Adrenal gland (tissue), 5 donors: ENCODE results near the gene NUDT21.

ENCODE experiments used
- POLR2A ChIP-seq, 2 donors: fragments of 450-650 bp; IDR thresholded peaks; one replicate each; pipeline ENCODE4 v1.6.1; 2017; ENCODE audit warnings: antibody characterized with exemption in 2 of 2, mild to moderate bottlenecking in 2 of 2, moderate library complexity in 1 of 2
- TF ChIP-seq, protein P1 (sequence below), 6 experiments: fragments of 450-650 bp in 4 of 6; fragments of 200-600 bp in 2 of 6; sonication (generic) in 1 of 6; IDR thresholded peaks; 1 replicate in 5 of 6; 2 replicates in 1 of 6; pipeline versions ENCODE4 v1.5.1 to v1.8.0; 2016 to 2021; ENCODE audit warnings: antibody characterized with exemption in 6 of 6, mild to moderate bottlenecking in 2 of 6, moderate library complexity in 1 of 6
- donor health status: DM: no; HTN: no; CAD: no.

DNA sequence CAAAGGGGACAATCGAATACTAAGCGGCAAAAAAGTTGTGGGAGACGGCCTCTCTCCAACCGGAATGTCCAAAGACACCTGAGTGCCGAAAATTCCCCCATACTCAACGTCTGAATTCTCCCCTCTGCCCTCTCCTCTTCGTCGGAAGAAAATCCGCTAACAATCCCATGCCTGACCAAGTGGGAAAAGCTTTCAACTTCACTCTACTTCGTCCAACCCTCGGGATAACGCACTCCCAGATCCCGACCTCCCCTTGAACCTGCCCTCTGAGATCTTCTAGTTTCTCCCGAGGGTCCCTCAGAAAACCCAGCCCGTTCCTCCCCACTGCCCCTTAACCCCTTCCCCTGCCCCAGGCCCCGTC is 26.7 kb downstream of the NUDT21 start:
- TF ChIP-seq, protein P1, sequence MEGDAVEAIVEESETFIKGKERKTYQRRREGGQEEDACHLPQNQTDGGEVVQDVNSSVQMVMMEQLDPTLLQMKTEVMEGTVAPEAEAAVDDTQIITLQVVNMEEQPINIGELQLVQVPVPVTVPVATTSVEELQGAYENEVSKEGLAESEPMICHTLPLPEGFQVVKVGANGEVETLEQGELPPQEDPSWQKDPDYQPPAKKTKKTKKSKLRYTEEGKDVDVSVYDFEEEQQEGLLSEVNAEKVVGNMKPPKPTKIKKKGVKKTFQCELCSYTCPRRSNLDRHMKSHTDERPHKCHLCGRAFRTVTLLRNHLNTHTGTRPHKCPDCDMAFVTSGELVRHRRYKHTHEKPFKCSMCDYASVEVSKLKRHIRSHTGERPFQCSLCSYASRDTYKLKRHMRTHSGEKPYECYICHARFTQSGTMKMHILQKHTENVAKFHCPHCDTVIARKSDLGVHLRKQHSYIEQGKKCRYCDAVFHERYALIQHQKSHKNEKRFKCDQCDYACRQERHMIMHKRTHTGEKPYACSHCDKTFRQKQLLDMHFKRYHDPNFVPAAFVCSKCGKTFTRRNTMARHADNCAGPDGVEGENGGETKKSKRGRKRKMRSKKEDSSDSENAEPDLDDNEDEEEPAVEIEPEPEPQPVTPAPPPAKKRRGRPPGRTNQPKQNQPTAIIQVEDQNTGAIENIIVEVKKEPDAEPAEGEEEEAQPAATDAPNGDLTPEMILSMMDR (IDR thresholded peaks at IDR 0.05), result no peak
- TF ChIP-seq POLR2A (IDR thresholded peaks at IDR 0.05), result peak in 1 of 2 donors; percentile 7
